HEK293 (cell line): Measurements from ENCODE around the gene SCNN1A.

Experiments
- CTCF ChIA-PET: fragments of 350-600 bp; formaldehyde crosslinking; extraction: SDS; loops from one replicate; lab custom pipeline; 2021; ENCODE audit warnings: antibody characterized with exemption; lab: Yijun Ruan, JAX
- POLR2A ChIA-PET: fragments of 300-600 bp; formaldehyde crosslinking; extraction: SDS; loops from one replicate; lab custom pipeline; 2020; ENCODE audit warnings: antibody characterized with exemption, inconsistent platforms; lab: Yijun Ruan, JAX
- H3K27ac ChIP-seq: fragments of 200-500 bp; sonication (Bioruptor generic); 2 replicates; pipeline ENCODE4 v1.5.1; 2014; ENCODE audit warnings: low read depth, low read length, control low read depth, inconsistent platforms; ENCODE audit errors: extremely low read depth
- H3K36me3 ChIP-seq, 2 experiments: fragments of 200-500 bp in 1 of 2; sonication (Bioruptor generic) in 1 of 2; 1 replicate in 1 of 2; 2 replicates in 1 of 2; pipeline ENCODE4 v1.5.1; 2014 to 2017; ENCODE audit warnings: inconsistent platforms in 2 of 2, low read length in 2 of 2; ENCODE audit not compliant: control insufficient read depth in 2 of 2, insufficient read depth in 1 of 2
- H3K4me1 ChIP-seq: fragments of 200-500 bp; sonication (Bioruptor generic); 2 replicates; pipeline ENCODE4 v1.5.1; 2014; ENCODE audit warnings: mild to moderate bottlenecking, low read length, inconsistent platforms; ENCODE audit not compliant: control insufficient read depth, insufficient read depth
- H3K4me3 ChIP-seq: 2 replicates; pipeline ENCODE4 v1.5.1; 2011; ENCODE audit warnings: low read depth, mild to moderate bottlenecking, control low read depth, low read length, moderate library complexity
- H3K9me3 ChIP-seq: fragments of 200-500 bp; sonication (Bioruptor generic); 2 replicates; pipeline ENCODE4 v1.5.1; 2014; ENCODE audit warnings: low read depth, low read length, inconsistent platforms; ENCODE audit not compliant: control insufficient read depth, insufficient read depth
- BCL6B ChIP-seq: fragments of 450-650 bp; formaldehyde crosslinking; IDR thresholded peaks from 2 replicates; pipeline ENCODE4 v1.5.1; 2017; ENCODE audit warnings: missing biosample characterization, missing genetic modification characterization
- SP3 ChIP-seq: fragments of 450-650 bp; formaldehyde crosslinking; IDR thresholded peaks from 2 replicates; pipeline ENCODE4 v1.5.1; 2016; ENCODE audit warnings: missing biosample characterization, missing genetic modification characterization
- TCF7L2 ChIP-seq: IDR thresholded peaks from 2 replicates; pipeline ENCODE4 v1.6.1; 2011; ENCODE audit warnings: low read depth, mild to moderate bottlenecking, inconsistent platforms, low read length, moderate library complexity, borderline replicate concordance
- ZNF157 ChIP-seq: fragments of 450-650 bp; formaldehyde crosslinking; IDR thresholded peaks from 2 replicates; pipeline ENCODE4 v1.5.1; 2016; ENCODE audit warnings: missing biosample characterization, missing genetic modification characterization
- ZNF202 ChIP-seq: fragments of 450-650 bp; formaldehyde crosslinking; IDR thresholded peaks from 2 replicates; pipeline ENCODE4 v1.5.1; 2016; ENCODE audit warnings: missing biosample characterization, missing genetic modification characterization, borderline replicate concordance
- ZNF292 ChIP-seq: fragments of 450-650 bp; formaldehyde crosslinking; IDR thresholded peaks from 2 replicates; pipeline ENCODE4 v1.5.1; 2016; ENCODE audit warnings: low read depth, missing biosample characterization, missing genetic modification characterization, borderline replicate concordance
- ZNF335 ChIP-seq: fragments of 450-650 bp; formaldehyde crosslinking; conservative IDR thresholded peaks from 2 replicates; pipeline ENCODE4 v1.5.1; 2016; ENCODE audit warnings: missing biosample characterization, missing genetic modification characterization
- ZNF426 ChIP-seq: fragments of 450-650 bp; formaldehyde crosslinking; IDR thresholded peaks from 2 replicates; pipeline ENCODE4 v1.5.1; 2017; ENCODE audit warnings: missing biosample characterization, missing genetic modification characterization, mild to moderate bottlenecking, inconsistent platforms, moderate library complexity
- ZNF510 ChIP-seq: fragments of 450-650 bp; formaldehyde crosslinking; IDR thresholded peaks from 2 replicates; pipeline ENCODE4 v1.5.1; 2018; ENCODE audit warnings: mild to moderate bottlenecking, missing genetic modification characterization, missing biosample characterization; ENCODE audit not compliant: insufficient replicate concordance
- ZNF514 ChIP-seq: fragments of 450-650 bp; formaldehyde crosslinking; IDR thresholded peaks from 2 replicates; pipeline ENCODE4 v1.5.1; 2016; ENCODE audit warnings: missing biosample characterization, missing genetic modification characterization
- ZNF518A ChIP-seq: fragments of 450-650 bp; formaldehyde crosslinking; conservative IDR thresholded peaks from 2 replicates; pipeline ENCODE4 v1.5.1; 2016; ENCODE audit warnings: low read depth, missing biosample characterization, missing genetic modification characterization
- ZNF555 ChIP-seq: fragments of 450-650 bp; formaldehyde crosslinking; conservative IDR thresholded peaks from 2 replicates; pipeline ENCODE4 v1.5.1; 2017; ENCODE audit warnings: missing biosample characterization, mild to moderate bottlenecking, missing genetic modification characterization, inconsistent platforms
- ZNF585B ChIP-seq: fragments of 450-650 bp; formaldehyde crosslinking; IDR thresholded peaks from 2 replicates; pipeline ENCODE4 v1.5.1; 2016; ENCODE audit warnings: missing biosample characterization, missing genetic modification characterization

SCNN1A gene

GRCh38 chr12:6324936-6325750 lies 50.2 kb downstream of the SCNN1A start:
- no peak overlapping the region for H3K4me3 ChIP-seq
- POLR2A ChIA-PET, result interaction anchor here (1.7 to 1.9 kb wide), 2 partner anchors 141 to 146 kb away, joined by 13 to 15 read pairs; partner anchors contain the start of gene VAMP1
- no peak for TF ChIP-seq ZNF514
- no peak for TF ChIP-seq TCF7L2
- TF ChIP-seq BCL6B (tag by site-specific recombination), result no peak
- no peak for TF ChIP-seq ZNF202 (tag by site-specific recombination)
- TF ChIP-seq ZNF585B (tag by site-specific recombination), result peak; percentile 53
- no peak for TF ChIP-seq ZNF555 (tag by site-specific recombination)
- peaks cover 0 to 26% of the 10 kb centered on the region in 2 experiments; a peak in 2 of 3 replicates for H3K36me3 ChIP-seq
- peaks cover 11% of the 10 kb centered on the region for H3K4me1 ChIP-seq
- no peaks in the 10 kb centered on the region for H3K9me3 ChIP-seq
- no peak overlapping the region for H3K27ac ChIP-seq
- CTCF ChIA-PET, result interaction anchor here (0.7 to 2.8 kb wide), 10 partner anchors 10 to 261 kb away, joined by 3 to 51 read pairs (median 6); no protein-coding TSS in a partner anchor

GRCh38 chr12:6323995-6324711 lies 51.2 kb downstream of the SCNN1A start:
- TF ChIP-seq ZNF335 (tag by site-specific recombination), result no peak
- TF ChIP-seq ZNF292 (tag by site-specific recombination), result no peak
- no peak for TF ChIP-seq SP3 (tag by site-specific recombination)
- TF ChIP-seq ZNF518A, result no peak
- no peak for TF ChIP-seq ZNF157 (tag by site-specific recombination)
- TF ChIP-seq ZNF426 (tag by site-specific recombination), result no peak
- no peak for TF ChIP-seq ZNF510
- TF ChIP-seq, all 188 proteins: peak for 0
- CTCF ChIA-PET, result interaction anchor here (0.7 to 2.0 kb wide), 6 partner anchors 10 to 145 kb away, joined by 3 to 13 read pairs (median 5); no protein-coding TSS in a partner anchor

More at GRCh38 chr12:6323995-6324711, 51.2 kb downstream of the SCNN1A start:
- POLR2A ChIA-PET, result interaction anchor here (1.1 to 1.9 kb wide), 2 partner anchors 12 to 169 kb away, joined by 3 to 16 read pairs; partner anchors contain the start of gene MRPL51
- H3K4me1 ChIP-seq, result peaks cover 11% of the 10 kb centered on the region
- no peak overlapping the region for H3K4me3 ChIP-seq
- H3K9me3 ChIP-seq, result no peaks in the 10 kb centered on the region
- peak overlapping the region; percentile 55 for H3K27ac ChIP-seq
- H3K36me3 ChIP-seq, result peaks cover 0 to 16% of the 10 kb centered on the region in 2 experiments; a peak in 2 of 3 replicates
